SK-N-SH treated with all-trans-retinoic acid at 6 μM for 48 hours (cell line): Measurements from ENCODE around the gene TUFT1.

Source experiments
- ATAC-seq: fragments of 200-7000 bp; cut with Tn5 transposase; 3 replicates; pipeline ENCODE4 v1.9.1; 2020; ENCODE audit warnings: mild to moderate bottlenecking, moderate library complexity
- ARNTL ChIP-seq: fragments of 450-650 bp; formaldehyde crosslinking; IDR thresholded peaks from 2 replicates; pipeline ENCODE4 v1.5.0; 2020; ENCODE audit warnings: low read depth, mild to moderate bottlenecking, moderate library complexity, borderline replicate concordance
- CREB5 ChIP-seq: fragments of 250-450 bp; sonication (Bioruptor Pico); IDR thresholded peaks from 2 replicates; pipeline ENCODE4 v1.5.1; 2020; ENCODE audit warnings: low read depth, mild to moderate bottlenecking, moderate library complexity
- CSDC2 ChIP-seq: fragments of 250-450 bp; sonication (Bioruptor Pico); IDR thresholded peaks from 2 replicates; pipeline ENCODE4 v1.5.0; 2020; ENCODE audit warnings: mild to moderate bottlenecking, moderate library complexity
- CSRNP3 ChIP-seq: fragments of 250-450 bp; sonication (Bioruptor Pico); IDR thresholded peaks from 2 replicates; pipeline ENCODE4 v1.5.1; 2021; ENCODE audit warnings: mild to moderate bottlenecking, moderate library complexity
- ESRRG ChIP-seq: fragments of 250-450 bp; sonication (Bioruptor Pico); IDR thresholded peaks from 2 replicates; pipeline ENCODE4 v1.6.1; 2021; ENCODE audit warnings: mild to moderate bottlenecking
- GLIS3 ChIP-seq: fragments of 250-450 bp; sonication (Bioruptor Pico); IDR thresholded peaks from 2 replicates; pipeline ENCODE4 v1.5.0; 2020; ENCODE audit warnings: mild to moderate bottlenecking, moderate library complexity
- ISL1 ChIP-seq: fragments of 250-450 bp; sonication (Bioruptor Pico); IDR thresholded peaks from 2 replicates; pipeline ENCODE4 v2.1.2; 2022; ENCODE audit warnings: mild to moderate bottlenecking, moderate library complexity
- PATZ1 ChIP-seq: fragments of 250-450 bp; sonication (Bioruptor Pico); IDR thresholded peaks from 2 replicates; pipeline ENCODE4 v1.8.0; 2020; ENCODE audit warnings: mild to moderate bottlenecking, moderate library complexity, borderline replicate concordance
- POU6F1 ChIP-seq: fragments of 250-450 bp; sonication (Bioruptor Pico); IDR thresholded peaks from 2 replicates; pipeline ENCODE4 v1.8.0; 2021; ENCODE audit warnings: low read depth, mild to moderate bottlenecking, moderate library complexity, borderline replicate concordance
- RARB ChIP-seq: fragments of 250-450 bp; sonication (Bioruptor Pico); IDR thresholded peaks from 2 replicates; pipeline ENCODE4 v1.8.0; 2021; ENCODE audit warnings: mild to moderate bottlenecking, moderate library complexity
- SNAI2 ChIP-seq: fragments of 250-450 bp; sonication (Bioruptor Pico); IDR thresholded peaks from 2 replicates; pipeline ENCODE4 v1.5.0; 2020; ENCODE audit warnings: mild to moderate bottlenecking, moderate library complexity
- TCF4 ChIP-seq: fragments of 250-450 bp; sonication (Bioruptor Pico); IDR thresholded peaks from 2 replicates; pipeline ENCODE4 v1.8.0; 2021; ENCODE audit warnings: mild to moderate bottlenecking, moderate library complexity, borderline replicate concordance
- TOX ChIP-seq: fragments of 250-450 bp; sonication (Bioruptor Pico); IDR thresholded peaks from 2 replicates; pipeline ENCODE4 v1.8.0; 2021; ENCODE audit warnings: mild to moderate bottlenecking, moderate library complexity, borderline replicate concordance
- TSHZ2 ChIP-seq: fragments of 250-450 bp; sonication (Bioruptor Pico); IDR thresholded peaks from 2 replicates; pipeline ENCODE4 v1.5.0; 2020; ENCODE audit warnings: mild to moderate bottlenecking, moderate library complexity
- ZC3H10 ChIP-seq: fragments of 250-450 bp; sonication (Bioruptor Pico); IDR thresholded peaks from 2 replicates; pipeline ENCODE4 v1.5.1; 2021; ENCODE audit warnings: mild to moderate bottlenecking, moderate library complexity
- ZFP3 ChIP-seq: fragments of 250-450 bp; sonication (Bioruptor Pico); IDR thresholded peaks from 2 replicates; pipeline ENCODE4 v1.5.0; 2020; ENCODE audit warnings: mild to moderate bottlenecking, moderate library complexity
- ZNF8 ChIP-seq: fragments of 450-650 bp; formaldehyde crosslinking; IDR thresholded peaks from 2 replicates; pipeline ENCODE4 v1.5.0; 2020; ENCODE audit warnings: mild to moderate bottlenecking, moderate library complexity

The TUFT1 gene

GRCh38 chr1:151510957-151511635 lies 29.0 kb upstream of the TUFT1 start, which contains the start of gene CGN:
Gene CGN, plus strand, starts transcription at chr1:151511387. Its CDS starts 7,133 bp downstream, at chr1:151518520.
- TF ChIP-seq CSDC2 (CRISPR knock-in tag) (no peak), ZNF8 (CRISPR knock-in tag) (no peak), ARNTL (CRISPR knock-in tag) (no peak), ISL1 (CRISPR knock-in tag) (no peak), CSRNP3 (CRISPR knock-in tag) (no peak)
- ATAC-seq, result peak; percentile 95

- peak; percentile 68 for ATAC-seq
- TF ChIP-seq RARB (CRISPR knock-in tag) (no peak), ZFP3 (CRISPR knock-in tag) (no peak), CREB5 (CRISPR knock-in tag) (no peak), ISL1 (CRISPR knock-in tag) (no peak), ESRRG (CRISPR knock-in tag) (no peak), ARNTL (CRISPR knock-in tag) (no peak), SNAI2 (CRISPR knock-in tag) (no peak), TCF4 (CRISPR knock-in tag) (no peak), ZC3H10 (CRISPR knock-in tag) (no peak), ZNF8 (CRISPR knock-in tag) (no peak), TOX (CRISPR knock-in tag) (no peak), TSHZ2 (CRISPR knock-in tag) (no peak), PATZ1 (no peak), CSRNP3 (CRISPR knock-in tag) (no peak), POU6F1 (CRISPR knock-in tag) (no peak)
Measured at GRCh38 chr1:151511636-151512215, 28.4 kb upstream of the TUFT1 start.

- TF ChIP-seq GLIS3 (no peak), TCF4 (CRISPR knock-in tag) (no peak), TSHZ2 (CRISPR knock-in tag) (no peak), ZNF8 (CRISPR knock-in tag) (no peak)
- ATAC-seq, result no peak
Measured at GRCh38 chr1:151512326-151512725, 27.8 kb upstream of the TUFT1 start.
